NCI-H526 (cell line): ENCODE results near the gene MAGEB3.
"Not testable (repeated sequence)": the region's sequence is repeated elsewhere in the genome, so short reads cannot be mapped to it uniquely, and the experiment has no call there.

Experiments
- DNase-seq, 2 experiments: peaks; one replicate each; lab custom pipeline; 2025; lab: John Stamatoyannopoulos, UW

The MAGEB3 gene

GRCh38 chrX:30230395-30230794 lies at the start of gene MAGEB3:
MAGEB3 (plus strand) TSS chrX:30230657; CDS start chrX:30235925, 5,268 bp downstream.
- no peak for DNase-seq

- no peak for DNase-seq
Measured at GRCh38 chrX:30181353-30181752, 49.1 kb upstream of the MAGEB3 start.

- no peak for DNase-seq
Measured at GRCh38 chrX:30183554-30183953, 46.9 kb upstream of the MAGEB3 start.

- DNase-seq = no peak
Measured at GRCh38 chrX:30190426-30190825, 40.0 kb upstream of the MAGEB3 start.

- not testable (repeated sequence) for DNase-seq
Measured at GRCh38 chrX:30193910-30194309, 36.5 kb upstream of the MAGEB3 start.

GRCh38 chrX:30196322-30196721 lies 34.1 kb upstream of the MAGEB3 start:
- peak in 1 of 2 experiments; percentile 14 for DNase-seq

- DNase-seq = no peak
Measured at GRCh38 chrX:30212172-30212571, 18.3 kb upstream of the MAGEB3 start.

GRCh38 chrX:30215357-30215843 lies 15.1 kb upstream of the MAGEB3 start, which contains the start of gene MAGEB2:
MAGEB2 (plus strand) TSS chrX:30215563; CDS start chrX:30218581, 3,018 bp downstream.
- peak in 1 of 2 experiments; percentile 21 for DNase-seq

GRCh38 chrX:30217465-30217864 lies 13.0 kb upstream of the MAGEB3 start:
- no peak for DNase-seq

GRCh38 chrX:30219372-30219771 lies 11.1 kb upstream of the MAGEB3 start:
- no peak for DNase-seq

GRCh38 chrX:30220661-30221060 lies 9.8 kb upstream of the MAGEB3 start:
- DNase-seq = no peak

- no peak for DNase-seq
Measured at GRCh38 chrX:30224536-30224935, 5.9 kb upstream of the MAGEB3 start.

GRCh38 chrX:30228526-30228925 lies 1.9 kb upstream of the MAGEB3 start:
- DNase-seq = no peak

- no peak for DNase-seq
Measured at GRCh38 chrX:30241724-30242415, 11.4 kb downstream of the MAGEB3 start, which contains the start of gene MAGEB4. MAGEB4 (plus strand) TSS chrX:30242000; CDS start chrX:30242136, 136 bp downstream.

GRCh38 chrX:30246769-30247489 lies 16.5 kb downstream of the MAGEB3 start, which contains the start of gene MAGEB1:
MAGEB1 (plus strand) TSS chrX:30247146; CDS start chrX:30250494, 3,348 bp downstream.
- peak in 1 of 2 experiments; percentile 4 for DNase-seq

- DNase-seq = no peak
Measured at GRCh38 chrX:30248854-30249253, 18.4 kb downstream of the MAGEB3 start.

GRCh38 chrX:30253257-30253656 lies 22.8 kb downstream of the MAGEB3 start:
- no peak for DNase-seq

- no peak for DNase-seq
Measured at GRCh38 chrX:30259927-30260326, 29.5 kb downstream of the MAGEB3 start.

GRCh38 chrX:30261012-30261411 lies 30.6 kb downstream of the MAGEB3 start:
- no peak for DNase-seq

- DNase-seq = no peak
Measured at GRCh38 chrX:30262763-30263162, 32.3 kb downstream of the MAGEB3 start.

- no peak for DNase-seq
Measured at GRCh38 chrX:30270639-30271038, 40.2 kb downstream of the MAGEB3 start.

GRCh38 chrX:30275498-30275897 lies 45.0 kb downstream of the MAGEB3 start:
- DNase-seq = peak in 1 of 2 experiments; percentile 2

GRCh38 chrX:30278365-30278764 lies 47.9 kb downstream of the MAGEB3 start:
- DNase-seq = no peak
